Mucosa of descending colon (tissue), 3 donors: Measurements from ENCODE around the gene THAP8. TPM values are rescaled to one million over a fixed set of nuclear protein-coding genes. Genes with fewer than 3 reads are reported as not detected.

Experiments
- ATAC-seq: fragments of 200-7000 bp; cut with Tn5 transposase; one replicate; pipeline ENCODE4 v1.9.1; 2020; ENCODE audit warnings: mild to moderate bottlenecking, moderate library complexity
- DNase-seq, 3 donors: peaks; one replicate each; pipeline ENCODE4 v3.0.0-alpha.2; 2020
- H3K36me3 ChIP-seq: fragments of 200-600 bp; one replicate; pipeline ENCODE4 v1.8.0; 2021; ENCODE audit warnings: low read depth, mild to moderate bottlenecking
- H3K4me1 ChIP-seq: fragments of 200-600 bp; one replicate; pipeline ENCODE4 v1.8.0; 2021; ENCODE audit warnings: low read depth, mild to moderate bottlenecking
- H3K4me3 ChIP-seq: fragments of 200-600 bp; one replicate; pipeline ENCODE4 v1.8.0; 2021; ENCODE audit warnings: mild to moderate bottlenecking
- H3K9me3 ChIP-seq: fragments of 200-600 bp; one replicate; pipeline ENCODE4 v1.8.0; 2021; ENCODE audit warnings: mild to moderate bottlenecking
- intact Hi-C, 2 donors: fragments of 100-400 bp; cut with DNase I in 1 of 2; cut with micrococcal nuclease in 1 of 2; formaldehyde crosslinking; loops; one replicate each; pipeline versions ENCODE4 v1.11.0 to v1.11.1; 2022; cut with DNase I, micrococcal nuclease
- long read RNA-seq, 2 donors: library from polyadenylated mRNA; unstranded; transcript quantifications; one replicate each; pipeline ENCODE4 v2.0.0, GENCODE V29; 2019 to 2021
- total RNA-seq, 3 donors: library from RNA; stranded (reverse); fragmentation: NEBNext Ultra II Directional in 2 of 3; extraction: Animal tissue kit (Norgen Biotek cat#: 25700) in 2 of 3; gene quantifications; one replicate each; pipeline versions ENCODE4 v1.2.1 to v1.2.4, GENCODE V29; 2021 to 2023
- TF ChIP-seq, protein P1 (sequence below): fragments of 200-600 bp; IDR thresholded peaks from one replicate; pipeline ENCODE4 v1.8.0; 2022; ENCODE audit warnings: antibody characterized with exemption, mild to moderate bottlenecking
- donor health status: DM: no; HTN: no; CAD: no; lungs with moderate emphysema.
- donor health status: DM: no; HTN: no; CAD: no.
- donor health status: DM: no; HTN: yes; CAD: no.

Gene THAP8
- 10 to 100 TPM in 1 of 3 donors, 1 to 10 TPM in 2; 3.7 to 10.1 (median 4.4) TPM for total RNA-seq
- long read RNA-seq, donor 1, transcript THAP8-201 (4 exons, 1,825 nt) = major isoform, 21 of 38 reads
- long read RNA-seq, donor 1, transcript THAP8-202 (3 exons, 1,084 nt) = minor isoform, 5 of 38 reads
- long read RNA-seq, donor 1, partial matches to known transcripts = 5 of 38 reads
- long read RNA-seq, donor 1, other reads (novel, unspliced or antisense) = 7 of 38 reads
- long read RNA-seq, donor 2, transcript THAP8-201 (4 exons, 1,825 nt) = major isoform, 5 of 7 reads
- long read RNA-seq, donor 2, partial matches to known transcripts = 0 of 7 reads
- long read RNA-seq, donor 2, other reads (novel, unspliced or antisense) = 2 of 7 reads

DNA sequence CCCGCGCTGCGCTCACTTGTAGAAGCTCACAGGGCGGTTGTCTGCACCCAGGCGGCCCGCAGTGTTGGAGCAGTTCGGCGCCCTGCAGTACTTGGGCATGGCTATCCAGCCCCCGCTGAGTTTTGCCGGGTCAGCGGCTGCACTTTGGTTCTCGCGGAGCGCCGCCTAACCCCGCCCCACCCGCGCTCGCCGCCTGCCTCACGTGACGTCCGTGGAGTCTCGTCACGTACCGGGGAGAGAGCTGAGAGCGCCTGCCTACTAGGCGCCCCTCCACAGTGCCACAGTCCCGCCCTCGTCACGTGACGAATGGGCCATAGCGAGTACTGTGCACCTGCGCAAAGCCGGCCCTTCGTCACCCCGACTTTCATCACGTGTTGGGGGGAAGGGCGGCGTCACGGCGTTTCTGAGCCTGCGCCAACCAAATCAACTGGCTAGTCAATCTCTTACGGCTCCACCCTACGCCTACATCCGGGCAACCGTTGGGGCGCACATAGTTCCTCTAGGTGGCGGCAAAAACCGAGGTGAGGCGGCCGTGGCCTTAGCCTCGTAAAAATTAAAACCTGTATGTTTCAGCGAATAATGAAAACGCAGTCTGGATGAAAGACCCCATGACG is at the start of gene THAP8:
THAP8 (minus strand) TSS at position 167 of the 614 bp plus-strand sequence; CDS start at position 99, 68 bp downstream.
- intact Hi-C loops = no loop called here
- TF ChIP-seq, protein P1, sequence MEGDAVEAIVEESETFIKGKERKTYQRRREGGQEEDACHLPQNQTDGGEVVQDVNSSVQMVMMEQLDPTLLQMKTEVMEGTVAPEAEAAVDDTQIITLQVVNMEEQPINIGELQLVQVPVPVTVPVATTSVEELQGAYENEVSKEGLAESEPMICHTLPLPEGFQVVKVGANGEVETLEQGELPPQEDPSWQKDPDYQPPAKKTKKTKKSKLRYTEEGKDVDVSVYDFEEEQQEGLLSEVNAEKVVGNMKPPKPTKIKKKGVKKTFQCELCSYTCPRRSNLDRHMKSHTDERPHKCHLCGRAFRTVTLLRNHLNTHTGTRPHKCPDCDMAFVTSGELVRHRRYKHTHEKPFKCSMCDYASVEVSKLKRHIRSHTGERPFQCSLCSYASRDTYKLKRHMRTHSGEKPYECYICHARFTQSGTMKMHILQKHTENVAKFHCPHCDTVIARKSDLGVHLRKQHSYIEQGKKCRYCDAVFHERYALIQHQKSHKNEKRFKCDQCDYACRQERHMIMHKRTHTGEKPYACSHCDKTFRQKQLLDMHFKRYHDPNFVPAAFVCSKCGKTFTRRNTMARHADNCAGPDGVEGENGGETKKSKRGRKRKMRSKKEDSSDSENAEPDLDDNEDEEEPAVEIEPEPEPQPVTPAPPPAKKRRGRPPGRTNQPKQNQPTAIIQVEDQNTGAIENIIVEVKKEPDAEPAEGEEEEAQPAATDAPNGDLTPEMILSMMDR = peak; percentile 60
- H3K9me3 ChIP-seq = no peaks in the 10 kb centered on the region
- peaks cover 8% of the 10 kb centered on the region for H3K4me1 ChIP-seq
- peak within 1 kb of the TSS; percentile 17 for H3K4me3 ChIP-seq
- ATAC-seq (peak; percentile 92), DNase-seq (peak; percentile 100)
- no peaks in the 10 kb centered on the region for H3K36me3 ChIP-seq

DNA sequence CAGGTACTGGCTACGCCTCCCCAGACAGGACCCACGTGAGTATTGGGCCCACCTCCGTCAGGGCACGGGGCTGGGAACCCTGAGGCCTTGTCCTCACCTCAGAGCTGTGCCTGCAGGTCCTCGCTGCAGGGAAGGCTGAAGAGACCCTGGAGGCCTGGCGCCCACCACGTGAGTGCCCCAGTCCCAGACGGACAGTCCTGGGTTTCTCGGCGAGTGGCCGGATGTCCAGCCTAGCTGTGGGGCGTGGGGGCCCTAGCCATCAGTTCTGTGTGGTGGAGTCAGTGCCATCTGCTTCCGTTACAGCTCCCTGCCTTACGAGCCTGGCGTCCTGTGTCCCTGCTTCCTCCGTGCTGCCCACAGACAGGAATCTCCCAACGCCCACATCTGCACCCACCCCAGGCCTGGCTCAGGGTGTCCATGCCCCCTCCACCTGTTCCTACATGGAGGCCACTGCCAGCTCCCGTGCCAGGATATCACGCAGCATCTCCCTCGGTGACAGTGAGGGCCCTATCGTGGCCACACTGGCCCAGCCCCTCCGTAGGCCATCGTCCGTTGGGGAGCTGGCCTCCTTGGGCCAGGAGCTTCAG is 49.0 kb upstream of the THAP8 start:
- H3K4me1 ChIP-seq = no peaks in the 10 kb centered on the region
- no peak for ATAC-seq
- H3K36me3 ChIP-seq = no peaks in the 10 kb centered on the region
- H3K9me3 ChIP-seq = no peaks in the 10 kb centered on the region
- no peak overlapping the region for H3K4me3 ChIP-seq
- no peak for DNase-seq
- TF ChIP-seq, protein P1 = no peak
- intact Hi-C loops = no loop called here

GRCh38 chr19:36101550-36102327 is 47.7 kb upstream of the THAP8 start:
- intact Hi-C loops = no loop called here
- no peak for ATAC-seq
- H3K9me3 ChIP-seq = no peaks in the 10 kb centered on the region
- H3K4me3 ChIP-seq = no peak overlapping the region
- no peaks in the 10 kb centered on the region for H3K36me3 ChIP-seq
- H3K4me1 ChIP-seq = no peaks in the 10 kb centered on the region
- no peak for DNase-seq
- TF ChIP-seq, protein P1 = no peak

GRCh38 chr19:36100476-36100875 is 46.4 kb upstream of the THAP8 start:
- DNase-seq (no peak), ATAC-seq (no peak)
- Histone ChIP-seq H3K36me3 (no peaks in the 10 kb centered on the region), H3K9me3 (no peaks in the 10 kb centered on the region), H3K4me3 (no peak overlapping the region), H3K4me1 (no peaks in the 10 kb centered on the region)
- TF ChIP-seq, protein P1 = no peak
- intact Hi-C loops = no loop called here

DNA sequence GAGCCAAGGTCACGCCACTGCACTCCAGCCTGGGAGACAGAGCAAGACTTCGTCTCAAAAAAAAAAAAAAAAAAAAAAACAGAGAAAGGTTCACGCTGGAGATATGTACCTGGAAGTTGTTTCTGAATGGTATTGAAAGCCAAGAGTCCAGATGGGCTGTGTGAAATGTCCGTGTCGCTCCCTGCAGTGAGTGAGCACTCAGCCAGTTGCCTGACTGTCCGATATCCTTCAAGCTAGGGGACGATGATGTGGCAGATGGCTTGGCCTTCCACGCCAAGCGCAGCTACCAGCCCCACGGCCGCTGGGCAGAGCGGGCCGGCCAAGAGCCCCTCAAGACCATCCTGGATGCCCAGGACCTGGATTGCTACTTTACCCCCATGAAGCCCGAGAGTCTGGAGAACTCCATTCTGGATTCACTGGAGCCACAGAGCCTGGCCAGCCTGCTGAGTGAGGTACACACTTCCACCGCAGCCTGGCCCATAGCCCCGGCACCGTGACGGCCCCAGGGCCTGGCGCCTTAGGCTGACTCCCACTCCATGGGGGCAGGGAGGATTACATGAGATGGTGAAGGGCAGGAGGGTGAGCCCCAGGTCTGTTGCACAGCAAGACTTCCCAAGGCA is 45.2 kb upstream of the THAP8 start:
- DNase-seq (no peak), ATAC-seq (no peak)
- intact Hi-C loops = no loop called here
- no peaks in the 10 kb centered on the region for H3K9me3 ChIP-seq
- H3K4me1 ChIP-seq = no peaks in the 10 kb centered on the region
- no peaks in the 10 kb centered on the region for H3K36me3 ChIP-seq
- H3K4me3 ChIP-seq = no peak overlapping the region
- TF ChIP-seq, protein P1 = no peak
